ENCODE measurements around the gene BCAR3. TPM values are rescaled to one million over a fixed set of nuclear protein-coding genes. Genes with fewer than 3 reads are reported as not detected.

Gene BCAR3
- total RNA-seq, 1 experiment from 2014 or later, result 60.0 TPM

- no peak for DNase-seq (ENCODE audit: low read depth)
Observed at GRCh38 chr1:93577536-93578432, 103.9 kb downstream of the BCAR3 start.

GRCh38 chr1:93576746-93577145 lies 104.9 kb downstream of the BCAR3 start:
- no peak for DNase-seq (ENCODE audit: low read depth)

GRCh38 chr1:93576346-93576745 lies 105.3 kb downstream of the BCAR3 start:
- DNase-seq (ENCODE audit: low read depth), result no peak

- DNase-seq (ENCODE audit: low read depth), result no peak
Observed at GRCh38 chr1:93575621-93576284, 105.9 kb downstream of the BCAR3 start.

GRCh38 chr1:93574991-93575390 lies 106.6 kb downstream of the BCAR3 start:
- no peak for DNase-seq (ENCODE audit: low read depth)

DNA sequence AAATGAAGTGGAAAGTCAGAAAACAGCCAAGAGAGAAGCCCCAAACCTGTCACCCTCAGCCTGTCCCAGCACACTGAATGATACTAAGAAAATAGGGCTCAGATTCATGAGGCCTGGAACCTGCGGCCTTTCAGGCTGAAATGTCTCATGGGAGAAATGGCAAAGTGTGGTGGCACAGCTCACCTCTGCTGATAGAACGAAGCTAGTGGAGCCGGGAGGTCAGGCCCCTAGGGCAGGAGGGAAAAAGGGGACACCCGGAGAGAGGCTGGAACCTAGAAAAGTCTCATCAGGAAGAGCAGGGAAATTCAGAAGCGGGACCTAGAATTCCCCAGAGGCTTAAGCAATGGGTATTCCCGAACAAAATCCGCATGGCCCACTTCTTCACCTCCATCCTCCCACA lies 107.1 kb downstream of the BCAR3 start:
- DNase-seq (ENCODE audit: low read depth), result no peak

DNA sequence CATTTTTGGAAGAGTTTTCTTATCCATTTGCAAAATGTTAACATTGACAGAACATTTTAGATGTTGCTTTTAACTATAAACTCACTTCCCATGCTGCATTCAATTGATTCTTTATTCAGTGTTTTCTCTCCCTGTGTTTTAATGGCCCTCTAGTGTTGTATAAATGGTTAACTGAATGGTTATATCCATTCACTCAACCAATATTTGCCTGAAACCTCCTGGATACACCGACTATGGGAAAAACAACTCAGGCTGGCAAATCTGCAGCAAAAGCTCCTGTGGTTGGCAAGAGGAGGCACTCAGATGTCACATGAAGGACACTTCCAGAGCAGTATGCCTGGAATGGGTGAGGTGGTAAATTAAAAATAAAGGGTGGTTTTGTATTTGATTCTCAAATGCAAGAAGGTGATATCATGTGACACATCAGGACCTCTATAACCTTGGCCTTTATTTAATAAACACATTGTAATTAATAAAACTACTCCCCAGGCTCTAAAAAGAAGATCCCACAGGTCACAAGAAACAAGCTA lies 107.6 kb downstream of the BCAR3 start:
- DNase-seq (ENCODE audit: low read depth), result no peak

DNA sequence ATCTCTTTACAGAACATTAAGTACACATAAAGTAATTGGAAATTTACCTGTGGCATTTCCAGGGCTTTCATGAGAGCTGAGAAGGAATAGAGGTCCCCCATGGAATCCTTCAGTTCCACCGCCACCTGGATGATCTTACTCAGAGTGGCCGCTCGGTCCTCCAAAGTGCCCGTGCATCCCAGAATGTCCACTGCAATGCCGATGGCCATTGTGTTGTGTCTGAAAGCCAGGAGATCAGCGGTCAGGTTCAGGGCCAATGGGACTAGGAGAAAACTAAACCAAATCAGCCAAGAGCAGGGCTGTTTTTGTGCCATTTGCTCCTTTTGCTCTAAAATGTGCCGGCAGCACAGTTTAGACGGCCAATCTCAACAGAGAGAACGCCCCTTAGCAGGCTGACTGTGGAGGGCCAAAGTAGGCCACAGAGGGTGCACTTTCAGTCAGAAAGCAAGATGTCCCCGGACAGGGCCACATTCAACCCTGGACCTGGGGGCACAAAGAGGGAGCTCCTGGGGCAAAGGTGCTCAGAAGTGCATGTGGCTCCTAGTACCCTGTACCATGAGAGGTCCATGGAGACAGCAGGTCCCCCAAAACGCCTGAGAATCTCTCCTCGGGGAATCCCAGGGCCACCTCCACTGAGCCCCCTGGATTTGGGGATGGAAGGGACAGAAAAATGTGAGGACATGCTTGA lies 109.9 kb downstream of the BCAR3 start:
- no peak for DNase-seq (ENCODE audit: low read depth)

DNA sequence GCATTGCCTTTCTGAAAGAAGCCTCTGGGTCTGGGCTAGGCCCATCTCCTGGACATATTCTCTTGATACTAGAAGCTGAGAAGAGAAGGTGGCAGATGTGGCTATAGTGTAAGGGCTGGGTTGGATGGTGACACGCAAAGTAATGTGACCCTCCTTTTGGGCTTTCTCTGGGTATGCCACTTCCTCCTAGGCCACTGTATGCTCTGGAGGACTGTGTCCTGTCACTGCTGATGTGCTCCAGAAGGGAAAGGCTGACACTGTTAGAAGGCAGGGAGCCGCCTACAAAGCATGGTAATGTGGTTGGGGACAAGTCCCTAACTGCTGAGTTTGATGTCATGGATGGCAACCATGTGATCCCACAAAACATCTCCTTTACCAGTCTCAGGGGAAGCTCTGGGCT lies 112.1 kb downstream of the BCAR3 start:
- DNase-seq (ENCODE audit: low read depth), result no peak

GRCh38 chr1:93567255-93567918 lies 114.2 kb downstream of the BCAR3 start:
- peak; percentile 88 for DNase-seq (ENCODE audit: low read depth)

- no peak for DNase-seq (ENCODE audit: low read depth)
Observed at GRCh38 chr1:93566227-93566626, 115.4 kb downstream of the BCAR3 start.

DNA sequence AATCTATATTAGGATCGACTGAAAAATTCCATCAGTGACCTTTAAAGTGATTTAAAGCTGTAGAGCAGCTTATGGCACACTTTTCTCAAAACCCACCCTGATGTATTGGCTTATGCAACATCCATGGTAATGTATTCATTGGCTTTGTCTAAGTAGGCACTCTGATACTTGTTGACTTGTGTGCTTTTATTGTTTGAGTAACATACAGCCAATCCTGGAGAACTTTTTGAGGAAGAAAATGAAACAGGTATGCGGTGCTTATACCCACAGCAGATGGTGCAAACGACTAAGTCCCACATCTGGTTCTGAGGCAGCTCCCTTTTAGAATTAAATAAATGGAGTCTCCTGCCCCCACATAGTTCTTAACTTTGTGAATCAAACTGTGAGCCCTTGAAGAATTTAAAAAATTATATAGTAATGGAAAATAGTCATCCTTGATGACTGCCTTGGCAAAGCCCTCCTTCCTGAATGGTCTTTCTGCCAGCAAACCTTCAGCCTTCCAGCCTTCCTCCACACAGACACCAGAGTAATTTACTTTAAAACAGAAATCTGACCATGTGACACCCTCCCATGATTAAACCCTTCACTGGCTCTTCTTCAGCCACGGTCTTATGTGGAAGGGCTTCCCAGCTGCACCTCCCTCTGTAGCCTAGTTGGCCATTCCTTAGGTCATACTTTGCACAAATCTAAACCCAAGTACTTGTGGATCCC lies 116.0 kb downstream of the BCAR3 start:
- DNase-seq (ENCODE audit: low read depth), result no peak

GRCh38 chr1:93559695-93560094 lies 121.9 kb downstream of the BCAR3 start:
- DNase-seq (ENCODE audit: low read depth), result no peak

DNA sequence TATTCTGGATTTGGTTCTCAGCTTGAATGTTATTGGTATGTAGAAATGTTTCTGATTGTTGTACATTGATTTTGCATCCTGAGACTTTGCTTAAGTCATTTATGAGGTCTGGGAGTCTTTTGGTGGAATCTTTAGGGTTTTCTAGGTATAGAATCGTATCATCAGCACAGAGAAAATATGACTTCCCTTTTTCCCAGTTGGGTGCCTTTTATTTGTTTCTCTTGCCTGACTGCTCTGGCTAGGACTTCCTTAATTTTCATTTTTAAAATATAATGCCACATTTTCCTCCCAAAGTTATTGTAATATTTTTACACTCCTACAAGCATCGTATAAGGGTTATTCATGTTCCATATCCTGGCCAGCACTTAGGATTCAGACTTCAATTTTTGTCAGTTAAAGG lies 122.6 kb downstream of the BCAR3 start:
- DNase-seq (ENCODE audit: low read depth), result no peak

DNA sequence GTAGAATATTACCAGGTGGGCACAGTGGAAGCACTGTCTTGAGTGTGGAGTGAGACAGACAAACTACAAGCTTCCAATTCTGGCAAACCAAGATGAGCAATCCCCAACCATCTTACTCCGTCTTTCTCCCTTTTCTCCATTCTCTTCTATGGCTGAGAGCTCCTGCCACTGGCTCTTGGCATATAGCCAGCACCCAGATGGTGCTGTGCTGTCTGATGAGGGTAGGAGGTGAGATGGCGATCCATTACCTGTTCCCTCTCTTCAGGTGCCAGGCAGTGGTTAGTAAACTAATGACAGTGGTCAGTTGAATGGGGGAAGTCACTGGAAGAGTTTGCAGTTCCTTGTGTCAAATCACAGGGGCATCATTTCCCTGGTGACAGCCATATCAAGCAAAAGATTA lies 125.3 kb downstream of the BCAR3 start:
- no peak for DNase-seq (ENCODE audit: low read depth)

GRCh38 chr1:93554883-93555872 lies 126.5 kb downstream of the BCAR3 start:
- DNase-seq (ENCODE audit: low read depth), result no peak

DNA sequence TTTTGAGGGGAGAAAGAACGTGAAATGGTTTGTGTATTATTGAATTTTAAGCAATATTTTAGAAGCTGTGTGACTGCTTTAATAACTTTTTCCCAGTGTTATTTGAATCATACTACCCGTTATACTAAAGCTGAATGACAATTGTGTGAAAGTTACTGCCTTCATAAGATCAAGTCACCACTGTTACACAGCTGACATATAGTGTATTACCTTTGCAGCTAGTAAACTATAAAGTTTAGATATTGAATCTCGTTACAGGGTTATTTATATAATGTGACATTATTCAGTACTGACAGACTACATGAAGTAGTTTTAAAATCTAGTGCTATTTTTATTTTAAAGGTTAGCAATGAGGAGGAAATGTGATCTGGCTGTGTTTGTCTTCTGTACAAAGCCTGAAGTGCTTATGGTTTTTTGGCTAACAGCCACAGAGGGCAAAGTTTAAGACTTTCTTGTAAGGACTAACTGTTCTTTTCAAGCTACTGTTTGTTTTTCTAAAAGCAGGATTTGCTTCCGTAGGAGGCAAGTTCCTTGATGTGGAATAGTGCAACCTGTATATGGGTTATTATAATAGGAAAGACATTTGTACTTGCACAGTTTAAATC lies 127.6 kb downstream of the BCAR3 start:
- peak; percentile 42 for DNase-seq (ENCODE audit: low read depth)

DNA sequence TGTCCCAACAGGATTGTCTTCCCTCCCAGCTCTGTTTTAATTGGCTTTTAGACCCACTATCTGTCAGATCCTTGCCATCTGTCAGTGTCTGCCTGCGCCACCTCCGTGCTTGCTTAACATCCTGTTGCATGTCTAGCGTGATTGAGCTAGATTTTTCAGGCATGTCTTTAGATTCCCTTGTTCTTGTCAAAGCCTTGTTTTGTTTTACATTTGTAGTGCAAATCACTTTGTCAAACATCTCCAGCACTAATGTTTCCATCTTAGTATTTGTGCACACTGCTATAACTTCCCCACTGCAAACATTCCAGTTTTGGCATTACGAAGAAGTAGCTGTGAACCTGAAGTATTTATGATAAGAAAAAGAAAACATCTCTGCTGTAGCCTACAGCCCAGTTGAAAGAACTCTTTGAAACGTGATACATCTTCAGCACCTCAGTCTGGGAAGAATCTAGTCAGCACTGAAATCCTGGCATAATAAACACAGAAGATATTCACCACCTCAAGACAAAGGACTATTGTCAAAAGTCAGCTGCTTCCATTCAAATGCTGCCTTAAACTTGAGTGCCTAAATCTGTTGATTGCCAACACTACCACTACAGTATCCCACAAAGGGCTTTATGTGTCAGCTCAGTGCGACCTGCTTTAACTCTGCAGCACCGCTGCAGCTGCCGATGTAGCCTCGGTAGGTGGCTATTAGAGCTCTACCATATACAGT lies 128.7 kb downstream of the BCAR3 start:
- peak; percentile 73 for DNase-seq (ENCODE audit: low read depth)

DNA sequence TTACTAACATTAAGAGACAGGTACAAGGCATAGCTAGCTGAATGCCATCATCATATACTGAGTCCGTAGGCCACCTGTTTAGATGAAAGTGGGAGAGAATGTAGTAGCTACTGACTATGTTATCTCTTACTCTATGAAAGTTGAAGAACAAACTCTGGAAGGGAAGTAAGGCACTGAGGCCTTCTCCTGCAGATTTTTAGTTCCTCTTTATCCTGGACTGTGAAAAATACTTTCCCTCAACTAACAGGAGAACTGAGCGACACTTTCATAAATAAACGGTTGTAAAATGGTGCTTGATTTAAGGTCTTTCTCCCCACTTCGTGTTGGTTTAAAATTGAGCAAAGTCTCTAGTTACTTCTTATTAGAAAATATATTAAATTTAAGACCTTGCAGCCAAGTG lies 131.8 kb downstream of the BCAR3 start:
- DNase-seq (ENCODE audit: low read depth), result no peak
